ENCODE results near the gene SLC25A48.
"Not testable (repeated sequence)": the region's sequence is repeated elsewhere in the genome, so short reads cannot be mapped to it uniquely, and the experiment has no call there.

SLC25A48 gene

DNA sequence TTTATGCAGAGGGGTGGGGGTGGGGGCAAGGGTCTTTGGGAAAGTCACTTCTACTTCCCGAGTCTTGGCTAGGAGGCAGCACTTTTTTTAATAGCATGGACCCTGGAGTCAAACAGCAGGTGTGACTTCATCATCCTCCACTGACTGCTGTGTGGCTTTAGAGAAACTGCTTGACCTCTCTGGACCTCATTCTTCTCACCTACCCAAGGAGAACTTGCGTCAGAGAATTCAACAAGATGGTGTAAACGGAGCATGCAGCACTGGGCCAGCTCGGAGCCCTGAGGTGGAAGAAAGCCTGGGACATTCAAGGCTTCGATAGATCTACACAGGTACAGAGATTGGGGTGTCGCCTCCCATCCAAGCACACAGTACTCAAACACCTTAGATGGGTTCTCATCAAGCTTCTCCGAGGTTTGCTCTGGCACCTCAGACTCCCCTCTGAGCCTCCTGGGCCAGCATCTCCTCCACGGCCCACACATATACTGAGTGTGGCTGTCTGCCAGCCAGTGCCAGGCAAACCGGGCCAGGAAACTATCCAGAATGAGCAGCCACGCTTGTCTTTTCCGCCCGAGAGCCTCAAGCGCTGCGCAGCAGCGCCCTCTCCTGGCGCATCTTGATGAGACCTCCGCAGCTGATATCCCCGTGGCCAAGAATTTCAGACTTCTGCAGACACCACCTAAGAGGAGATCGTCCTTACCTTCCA lies 4.6 kb upstream of the SLC25A48 start:
- no peak for DNase-seq
- no peaks in the 10 kb centered on the region for H3K27me3 ChIP-seq (replicated peaks; ENCODE audit: control insufficient read depth, insufficient read depth, low read length, poor library complexity, severe bottlenecking)
- H3K9me3 ChIP-seq (ENCODE audit: control insufficient read depth, low read length), result no peaks in the 10 kb centered on the region
- no peak overlapping the region for H3K4me3 ChIP-seq (ENCODE audit: insufficient read depth, low read depth, low read length, poor library complexity, severe bottlenecking)
- no peak overlapping the region for H3K27ac ChIP-seq (ENCODE audit: insufficient read depth, low read length, poor library complexity, severe bottlenecking)
- no peaks in the 10 kb centered on the region for H3K36me3 ChIP-seq (ENCODE audit: control insufficient read depth, insufficient read depth, low read length)
- H3K4me1 ChIP-seq (ENCODE audit: control insufficient read depth, insufficient read depth, low read length, poor library complexity, severe bottlenecking), result no peaks in the 10 kb centered on the region

DNA sequence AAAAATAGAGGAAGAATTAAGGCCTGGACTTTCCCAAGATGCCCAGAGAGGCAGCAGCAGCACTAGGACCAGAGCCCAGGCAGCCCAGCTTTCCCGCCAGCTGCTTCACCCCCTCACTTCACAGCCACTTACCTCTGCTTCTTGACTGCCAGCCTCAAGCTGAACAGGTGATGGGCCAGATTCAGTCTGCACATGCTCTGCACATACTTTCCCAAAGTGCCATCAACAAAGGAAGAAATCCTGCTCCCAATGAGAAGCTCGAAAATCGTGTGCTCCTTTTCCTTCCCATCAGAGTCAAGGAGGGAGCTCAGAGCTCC lies 4.1 kb upstream of the SLC25A48 start:
- Histone ChIP-seq H3K4me3 (ENCODE audit: insufficient read depth, low read depth, low read length, poor library complexity, severe bottlenecking) (no peak overlapping the region), H3K4me1 (ENCODE audit: control insufficient read depth, insufficient read depth, low read length, poor library complexity, severe bottlenecking) (no peaks in the 10 kb centered on the region), H3K36me3 (ENCODE audit: control insufficient read depth, insufficient read depth, low read length) (no peaks in the 10 kb centered on the region), H3K9me3 (ENCODE audit: control insufficient read depth, low read length) (no peaks in the 10 kb centered on the region), H3K27me3 (replicated peaks; ENCODE audit: control insufficient read depth, insufficient read depth, low read length, poor library complexity, severe bottlenecking) (peaks cover 4% of the 10 kb centered on the region), H3K27ac (ENCODE audit: insufficient read depth, low read length, poor library complexity, severe bottlenecking) (no peak overlapping the region)
- no peak for DNase-seq

DNA sequence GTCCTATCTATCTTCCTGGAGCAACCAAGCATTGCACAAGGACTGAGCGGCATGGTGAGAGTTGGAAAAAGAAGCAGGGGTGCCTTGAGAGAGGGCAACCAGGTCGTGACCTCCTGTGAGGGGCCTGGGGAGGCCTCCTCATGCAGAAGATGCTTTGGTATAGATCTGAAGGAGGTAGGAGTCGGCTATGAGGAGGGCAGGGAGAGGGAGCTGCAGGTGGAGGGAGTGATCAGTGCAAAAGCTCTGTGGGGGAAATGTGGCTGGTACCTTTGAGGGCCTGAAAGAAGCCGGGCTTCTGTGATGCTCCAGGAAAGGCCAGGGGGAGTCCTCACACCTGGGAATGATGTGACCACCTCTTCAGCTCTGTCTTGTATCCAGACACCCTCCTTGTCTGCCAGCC lies 3.6 kb upstream of the SLC25A48 start:
- Histone ChIP-seq H3K27ac (ENCODE audit: insufficient read depth, low read length, poor library complexity, severe bottlenecking) (no peak overlapping the region), H3K27me3 (replicated peaks; ENCODE audit: control insufficient read depth, insufficient read depth, low read length, poor library complexity, severe bottlenecking) (peaks cover 4% of the 10 kb centered on the region), H3K4me1 (ENCODE audit: control insufficient read depth, insufficient read depth, low read length, poor library complexity, severe bottlenecking) (no peaks in the 10 kb centered on the region), H3K36me3 (ENCODE audit: control insufficient read depth, insufficient read depth, low read length) (no peaks in the 10 kb centered on the region), H3K4me3 (ENCODE audit: insufficient read depth, low read depth, low read length, poor library complexity, severe bottlenecking) (no peak overlapping the region), H3K9me3 (ENCODE audit: control insufficient read depth, low read length) (no peaks in the 10 kb centered on the region)
- DNase-seq, result no peak

DNA sequence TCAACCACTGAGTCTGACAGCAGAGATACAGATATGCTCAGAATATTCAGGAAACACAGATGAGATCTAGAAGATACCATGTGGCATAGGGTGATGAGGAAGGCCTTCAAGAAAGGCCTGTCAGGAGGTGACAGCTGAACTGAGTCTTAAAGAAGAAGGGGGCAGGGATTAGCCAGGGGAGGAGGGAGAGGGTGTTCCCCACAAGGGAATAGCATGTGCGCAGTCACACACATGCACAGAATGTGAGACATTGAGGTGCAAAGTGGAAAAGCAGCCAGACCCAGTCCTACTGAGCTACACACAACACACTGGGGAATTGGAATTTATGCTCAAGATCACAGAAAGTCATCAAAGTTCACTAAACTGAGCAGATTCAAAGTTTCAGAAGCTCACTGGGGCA lies 3.0 kb upstream of the SLC25A48 start:
- DNase-seq, result no peak
- Histone ChIP-seq H3K36me3 (ENCODE audit: control insufficient read depth, insufficient read depth, low read length) (no peaks in the 10 kb centered on the region), H3K27me3 (replicated peaks; ENCODE audit: control insufficient read depth, insufficient read depth, low read length, poor library complexity, severe bottlenecking) (peaks cover 4% of the 10 kb centered on the region), H3K4me3 (ENCODE audit: insufficient read depth, low read depth, low read length, poor library complexity, severe bottlenecking) (no peak overlapping the region), H3K9me3 (ENCODE audit: control insufficient read depth, low read length) (no peaks in the 10 kb centered on the region), H3K27ac (ENCODE audit: insufficient read depth, low read length, poor library complexity, severe bottlenecking) (no peak overlapping the region), H3K4me1 (ENCODE audit: control insufficient read depth, insufficient read depth, low read length, poor library complexity, severe bottlenecking) (no peaks in the 10 kb centered on the region)

DNA sequence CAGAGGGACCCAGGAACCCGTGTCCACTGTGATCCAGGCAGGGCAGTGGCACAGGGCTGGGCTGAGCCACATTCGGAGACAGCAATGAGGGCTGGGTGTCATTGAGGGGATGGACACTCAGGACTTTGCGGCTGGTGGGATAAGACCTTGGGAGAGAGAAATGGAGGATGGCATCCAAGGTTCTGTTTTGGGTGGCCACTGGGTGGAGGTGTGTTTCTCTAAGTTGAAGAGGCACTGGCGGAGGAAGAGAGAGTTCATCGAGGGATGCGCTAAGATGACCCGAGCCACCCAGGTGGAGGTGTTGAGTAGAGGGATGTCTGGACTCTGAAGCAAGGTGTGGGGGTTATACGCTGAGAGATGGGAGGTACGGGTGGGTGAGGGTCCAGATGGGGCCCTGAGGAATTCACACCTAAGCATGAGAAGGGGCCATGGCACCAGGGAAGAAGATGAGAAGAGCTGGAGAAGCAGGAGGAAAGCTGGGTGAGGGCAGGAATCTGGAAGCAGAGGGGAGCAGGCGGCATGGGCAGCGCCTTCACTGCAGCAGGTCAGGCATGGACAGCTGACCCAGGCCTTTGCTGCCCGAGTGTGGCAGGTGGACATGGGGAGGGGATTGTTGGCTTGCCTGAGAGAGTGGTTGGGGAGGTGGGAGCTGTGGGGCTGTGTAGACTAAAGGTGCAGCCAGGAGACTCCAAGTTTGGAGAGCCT lies 2.5 kb upstream of the SLC25A48 start:
- H3K27ac ChIP-seq (ENCODE audit: insufficient read depth, low read length, poor library complexity, severe bottlenecking), result no peak overlapping the region
- no peaks in the 10 kb centered on the region for H3K4me1 ChIP-seq (ENCODE audit: control insufficient read depth, insufficient read depth, low read length, poor library complexity, severe bottlenecking)
- H3K36me3 ChIP-seq (ENCODE audit: control insufficient read depth, insufficient read depth, low read length), result no peaks in the 10 kb centered on the region
- DNase-seq, result no peak
- H3K27me3 ChIP-seq (replicated peaks; ENCODE audit: control insufficient read depth, insufficient read depth, low read length, poor library complexity, severe bottlenecking), result peaks cover 4% of the 10 kb centered on the region
- H3K9me3 ChIP-seq (ENCODE audit: control insufficient read depth, low read length), result no peaks in the 10 kb centered on the region
- H3K4me3 ChIP-seq (ENCODE audit: insufficient read depth, low read depth, low read length, poor library complexity, severe bottlenecking), result no peak overlapping the region

DNA sequence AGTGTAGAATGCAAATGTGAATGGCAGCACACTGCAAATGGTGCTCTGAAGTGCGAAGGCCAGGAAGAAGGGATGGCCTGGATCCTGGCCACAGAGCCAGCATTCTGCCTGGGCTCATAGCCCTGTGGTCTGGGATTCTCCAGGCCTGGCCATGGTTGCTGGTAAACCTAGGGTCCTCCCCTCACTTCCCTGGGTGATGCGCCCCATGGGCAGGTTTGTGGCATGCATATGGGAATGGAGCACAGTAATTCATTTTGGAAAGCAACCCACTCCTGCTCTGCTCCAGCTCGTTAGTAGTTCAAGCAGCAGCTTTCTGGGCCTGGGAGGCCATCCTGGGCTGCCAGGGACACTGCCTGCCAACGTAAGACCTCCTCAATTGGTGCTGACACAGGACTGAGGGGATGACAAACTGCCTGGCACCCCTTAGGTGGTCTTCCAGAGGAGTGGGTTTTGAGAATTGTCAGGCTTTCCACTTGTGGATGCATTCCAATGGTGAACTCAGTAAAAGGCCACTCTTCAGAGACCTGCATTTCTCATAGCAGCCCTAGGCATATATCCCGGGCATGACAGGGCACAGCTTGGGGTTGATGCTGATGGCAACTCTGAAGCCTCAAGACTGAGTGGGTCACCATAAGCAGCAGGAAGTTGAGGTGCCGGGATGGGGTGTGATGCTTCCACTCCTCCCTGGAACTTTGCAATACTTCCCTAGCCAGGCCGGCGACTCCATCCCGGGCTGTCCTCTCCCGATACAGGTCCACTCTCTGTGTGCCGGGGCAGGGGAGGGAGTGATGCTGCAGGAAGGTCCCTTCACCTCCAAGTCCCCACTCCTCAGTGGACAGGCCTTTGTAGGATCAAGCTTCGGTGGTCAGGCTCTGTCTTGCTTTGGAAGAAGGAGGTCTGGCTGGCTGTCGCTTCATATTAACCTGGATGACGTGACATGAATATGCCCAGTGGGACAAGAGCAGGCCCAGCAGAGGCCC lies 1.2 kb upstream of the SLC25A48 start:
- H3K9me3 ChIP-seq (ENCODE audit: control insufficient read depth, low read length), result no peaks in the 10 kb centered on the region
- H3K36me3 ChIP-seq (ENCODE audit: control insufficient read depth, insufficient read depth, low read length), result no peaks in the 10 kb centered on the region
- no peak overlapping the region for H3K27ac ChIP-seq (ENCODE audit: insufficient read depth, low read length, poor library complexity, severe bottlenecking)
- no peak for DNase-seq
- H3K27me3 ChIP-seq (replicated peaks; ENCODE audit: control insufficient read depth, insufficient read depth, low read length, poor library complexity, severe bottlenecking), result peaks cover 4% of the 10 kb centered on the region
- H3K4me1 ChIP-seq (ENCODE audit: control insufficient read depth, insufficient read depth, low read length, poor library complexity, severe bottlenecking), result no peaks in the 10 kb centered on the region
- H3K4me3 ChIP-seq (ENCODE audit: insufficient read depth, low read depth, low read length, poor library complexity, severe bottlenecking), result no peak overlapping the region

DNA sequence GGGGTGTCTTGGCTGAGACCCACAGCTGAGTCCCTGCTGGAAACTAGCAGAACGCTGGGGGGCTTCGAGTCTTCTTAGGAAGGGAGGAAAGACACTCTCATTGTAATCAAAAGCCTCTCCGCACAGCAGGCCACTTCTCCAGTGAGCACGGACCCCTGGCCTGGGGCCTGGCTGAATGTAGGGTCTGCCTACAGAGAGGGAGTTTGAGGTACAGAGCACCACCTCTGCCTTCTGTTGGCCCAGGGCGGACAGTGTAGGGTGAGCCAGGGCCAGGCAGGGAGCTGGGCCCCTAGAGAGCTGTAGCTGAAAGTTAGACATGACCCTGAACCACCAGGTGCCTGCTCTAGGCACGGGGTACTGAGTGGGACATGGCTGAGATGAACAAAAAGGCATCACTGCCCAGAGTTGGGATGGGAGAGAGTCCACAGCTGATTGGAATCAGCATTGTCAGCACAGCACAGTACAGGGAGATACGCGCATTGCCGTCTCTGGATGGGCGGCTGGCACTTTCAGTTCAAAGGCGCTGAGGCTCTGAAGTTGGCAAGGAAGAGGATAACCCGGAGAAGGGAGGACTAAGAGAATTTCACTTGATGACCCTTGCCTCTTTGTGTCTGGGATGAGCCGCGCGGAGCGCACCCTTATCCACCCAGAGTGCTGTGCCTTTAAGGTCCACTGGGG lies 363 bp upstream of the SLC25A48 start:
- no peak overlapping the region for H3K4me3 ChIP-seq (ENCODE audit: insufficient read depth, low read depth, low read length, poor library complexity, severe bottlenecking)

DNA sequence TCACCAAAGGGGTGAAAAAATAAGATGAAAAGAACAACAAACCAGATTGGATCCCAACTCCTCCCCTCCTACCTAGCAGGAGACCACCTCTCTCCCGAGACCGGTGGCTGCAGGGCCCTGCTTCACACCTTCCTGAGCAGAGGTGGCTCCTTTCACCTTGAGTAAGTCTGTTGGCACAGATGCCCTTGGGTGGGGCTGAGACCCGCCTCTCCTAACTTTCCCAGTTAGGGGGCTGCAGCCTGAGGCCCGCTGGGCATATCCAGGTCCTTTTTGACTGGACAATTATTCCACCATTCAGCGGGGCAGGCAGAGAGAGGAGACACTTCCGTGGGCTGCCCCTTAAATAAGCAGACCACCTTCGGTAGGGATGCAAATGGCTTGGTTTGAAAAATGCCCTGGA lies 1.3 kb downstream of the SLC25A48 start:
- H3K36me3 ChIP-seq (ENCODE audit: control insufficient read depth, insufficient read depth, low read length), result no peaks in the 10 kb centered on the region
- H3K4me1 ChIP-seq (ENCODE audit: control insufficient read depth, insufficient read depth, low read length, poor library complexity, severe bottlenecking), result no peaks in the 10 kb centered on the region
- no peak overlapping the region for H3K4me3 ChIP-seq (ENCODE audit: insufficient read depth, low read depth, low read length, poor library complexity, severe bottlenecking)
- no peak overlapping the region for H3K27ac ChIP-seq (ENCODE audit: insufficient read depth, low read length, poor library complexity, severe bottlenecking)
- DNase-seq, result no peak
- peaks cover 4% of the 10 kb centered on the region for H3K27me3 ChIP-seq (replicated peaks; ENCODE audit: control insufficient read depth, insufficient read depth, low read length, poor library complexity, severe bottlenecking)
- H3K9me3 ChIP-seq (ENCODE audit: control insufficient read depth, low read length), result no peaks in the 10 kb centered on the region

More for the DNA sequence above, 363 bp upstream of the SLC25A48 start:
- Histone ChIP-seq H3K27ac (ENCODE audit: insufficient read depth, low read length, poor library complexity, severe bottlenecking) (no peak overlapping the region), H3K36me3 (ENCODE audit: control insufficient read depth, insufficient read depth, low read length) (no peaks in the 10 kb centered on the region), H3K9me3 (ENCODE audit: control insufficient read depth, low read length) (no peaks in the 10 kb centered on the region), H3K27me3 (replicated peaks; ENCODE audit: control insufficient read depth, insufficient read depth, low read length, poor library complexity, severe bottlenecking) (peaks cover 4% of the 10 kb centered on the region), H3K4me1 (ENCODE audit: control insufficient read depth, insufficient read depth, low read length, poor library complexity, severe bottlenecking) (no peaks in the 10 kb centered on the region)
- no peak for DNase-seq

DNA sequence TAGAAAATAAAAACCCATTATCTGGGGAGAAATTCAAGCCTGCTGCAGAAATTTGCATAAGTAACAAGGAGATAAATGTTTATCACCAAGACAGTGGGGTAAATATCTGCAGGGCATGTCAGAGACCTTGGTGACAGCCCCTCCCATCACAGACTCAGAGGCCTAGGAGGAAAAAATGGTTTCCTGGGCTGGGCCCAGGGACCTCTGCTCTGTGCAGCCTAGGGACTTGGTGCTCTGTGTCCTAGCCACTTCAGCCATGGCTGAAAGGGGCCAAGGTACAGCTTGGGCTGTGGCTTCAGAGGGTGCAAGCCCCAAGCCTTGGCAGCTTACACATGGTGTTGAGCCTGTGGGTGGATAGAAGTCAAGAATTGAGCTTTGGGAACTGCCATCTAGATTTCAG lies 3.9 kb downstream of the SLC25A48 start:
- H3K4me3 ChIP-seq (ENCODE audit: insufficient read depth, low read depth, low read length, poor library complexity, severe bottlenecking); H3K36me3 ChIP-seq (ENCODE audit: control insufficient read depth, insufficient read depth, low read length); H3K4me1 ChIP-seq (ENCODE audit: control insufficient read depth, insufficient read depth, low read length, poor library complexity, severe bottlenecking); H3K27ac ChIP-seq (ENCODE audit: insufficient read depth, low read length, poor library complexity, severe bottlenecking); H3K9me3 ChIP-seq (ENCODE audit: control insufficient read depth, low read length); DNase-seq; H3K27me3 ChIP-seq (replicated peaks; ENCODE audit: control insufficient read depth, insufficient read depth, low read length, poor library complexity, severe bottlenecking): not testable (repeated sequence)

All from effector memory CD4-positive, alpha-beta T cell (primary cell).